Memory B cell (primary cell): Measurements from ENCODE around the gene RNU5D-1.
"Not testable (repeated sequence)": the region's sequence is repeated elsewhere in the genome, so short reads cannot be mapped to it uniquely, and the experiment has no call there.

Source experiments
- ATAC-seq: fragments of 150-1000 bp; cut with Tn5 transposase; 2 replicates; pipeline ENCODE4 v1.10.0; 2021; ENCODE audit warnings: low read depth, mild to moderate bottlenecking, moderate library complexity
- DNase-seq, 2 donors: peaks; one replicate each; pipeline ENCODE4 v3.0.0; 2022; ENCODE audit warnings: low spot score in 2 of 2
- H3K27ac Mint-ChIP-seq: one replicate; pipeline ENCODE4 v1.8.0; 2022; ENCODE audit warnings: mild to moderate bottlenecking, moderate library complexity, mixed read lengths
- H3K27me3 Mint-ChIP-seq: one replicate; pipeline ENCODE4 v1.8.0; 2022; ENCODE audit warnings: mixed read lengths
- H3K36me3 Mint-ChIP-seq: one replicate; pipeline ENCODE4 v1.8.0; 2022; ENCODE audit warnings: mild to moderate bottlenecking, mixed read lengths
- H3K4me1 Mint-ChIP-seq: one replicate; pipeline ENCODE4 v1.8.0; 2022; ENCODE audit warnings: mixed read lengths
- H3K4me3 Mint-ChIP-seq: one replicate; pipeline ENCODE4 v1.8.0; 2022; ENCODE audit warnings: mild to moderate bottlenecking, moderate library complexity, mixed read lengths
- H3K9me3 Mint-ChIP-seq: one replicate; pipeline ENCODE4 v1.8.0; 2022; ENCODE audit warnings: mixed read lengths

Gene RNU5D-1

GRCh38 chr1:44730741-44731512 lies at the start of gene RNU5D-1:
TSS of gene RNU5D-1 (minus strand) at chr1:44731170.
- H3K27me3 Mint-ChIP-seq, result no peaks in the 10 kb centered on the region
- no peaks in the 10 kb centered on the region for H3K9me3 Mint-ChIP-seq
- peaks cover 11% of the 10 kb centered on the region for H3K4me1 Mint-ChIP-seq
- DNase-seq (peak; percentile 93 to 94), ATAC-seq (peak; percentile 74)
- H3K36me3 Mint-ChIP-seq, result no peaks in the 10 kb centered on the region
- H3K27ac Mint-ChIP-seq, result peak within 1 kb of the TSS; percentile 100
- H3K4me3 Mint-ChIP-seq, result peak within 1 kb of the TSS; percentile 79

- no peak overlapping the region for H3K4me3 Mint-ChIP-seq
- peaks cover 41% of the 10 kb centered on the region for H3K4me1 Mint-ChIP-seq
Measured at GRCh38 chr1:44780583-44781121, 49.7 kb upstream of the RNU5D-1 start.

GRCh38 chr1:44778705-44779576 lies 48.0 kb upstream of the RNU5D-1 start:
- H3K36me3 Mint-ChIP-seq, result peaks cover 38% of the 10 kb centered on the region
- no peak for ATAC-seq
- H3K4me1 Mint-ChIP-seq, result peaks cover 34% of the 10 kb centered on the region

More at GRCh38 chr1:44780583-44781121, 49.7 kb upstream of the RNU5D-1 start:
- no peaks in the 10 kb centered on the region for H3K27me3 Mint-ChIP-seq
- H3K9me3 Mint-ChIP-seq, result no peaks in the 10 kb centered on the region
- DNase-seq (no peak), ATAC-seq (no peak)
- peaks cover 38% of the 10 kb centered on the region for H3K36me3 Mint-ChIP-seq
- H3K27ac Mint-ChIP-seq, result no peak overlapping the region

GRCh38 chr1:44777969-44778635 lies 47.1 kb upstream of the RNU5D-1 start:
- peaks cover 27% of the 10 kb centered on the region for H3K4me1 Mint-ChIP-seq
- H3K27me3 Mint-ChIP-seq, result no peaks in the 10 kb centered on the region
- ATAC-seq (no peak), DNase-seq (no peak)
- H3K4me3 Mint-ChIP-seq, result no peak overlapping the region
- H3K9me3 Mint-ChIP-seq, result no peaks in the 10 kb centered on the region
- peak overlapping the region; percentile 88 for H3K27ac Mint-ChIP-seq
- H3K36me3 Mint-ChIP-seq, result peaks cover 38% of the 10 kb centered on the region

More at GRCh38 chr1:44778705-44779576, 48.0 kb upstream of the RNU5D-1 start:
- H3K9me3 Mint-ChIP-seq, result no peaks in the 10 kb centered on the region
- no peak for DNase-seq
- H3K27ac Mint-ChIP-seq, result peak overlapping the region; percentile 88
- no peak overlapping the region for H3K4me3 Mint-ChIP-seq
- H3K27me3 Mint-ChIP-seq, result no peaks in the 10 kb centered on the region

GRCh38 chr1:44777547-44777946 lies 46.6 kb upstream of the RNU5D-1 start:
- ATAC-seq (no peak), DNase-seq (no peak)
- Mint-ChIP-seq H3K27ac (peak overlapping the region; percentile 88), H3K36me3 (peaks cover 38% of the 10 kb centered on the region), H3K27me3 (no peaks in the 10 kb centered on the region), H3K4me1 (peaks cover 27% of the 10 kb centered on the region), H3K4me3 (peak overlapping the region; percentile 87), H3K9me3 (no peaks in the 10 kb centered on the region)

- no peak for DNase-seq
- no peak for ATAC-seq
- Mint-ChIP-seq H3K36me3 (peaks cover 38% of the 10 kb centered on the region), H3K4me3 (peak overlapping the region; percentile 87), H3K4me1 (peaks cover 27% of the 10 kb centered on the region), H3K9me3 (no peaks in the 10 kb centered on the region), H3K27me3 (no peaks in the 10 kb centered on the region), H3K27ac (peak overlapping the region; percentile 88)
Measured at GRCh38 chr1:44776730-44777068, 45.7 kb upstream of the RNU5D-1 start.

GRCh38 chr1:44775930-44776729 lies 45.2 kb upstream of the RNU5D-1 start:
- ATAC-seq, result peak; percentile 49
- H3K36me3 Mint-ChIP-seq, result peaks cover 34% of the 10 kb centered on the region

GRCh38 chr1:44775078-44775929 lies 44.3 kb upstream of the RNU5D-1 start, which contains the start of gene RPS8:
TSS of gene RPS8 (plus strand) at chr1:44775540. CDS start at chr1:44775597, 57 bp downstream.
- Mint-ChIP-seq H3K4me3 (peak within 1 kb of the TSS; percentile 87), H3K27me3 (no peaks in the 10 kb centered on the region), H3K4me1 (peaks cover 27% of the 10 kb centered on the region), H3K27ac (peak within 1 kb of the TSS; percentile 88), H3K9me3 (no peaks in the 10 kb centered on the region), H3K36me3 (peaks cover 30% of the 10 kb centered on the region)
- DNase-seq (peak; percentile 84 to 91), ATAC-seq (peak; percentile 84)

More at GRCh38 chr1:44775930-44776729, 45.2 kb upstream of the RNU5D-1 start:
- Mint-ChIP-seq H3K27ac (peak overlapping the region; percentile 88), H3K27me3 (no peaks in the 10 kb centered on the region), H3K4me3 (peak overlapping the region; percentile 87), H3K9me3 (no peaks in the 10 kb centered on the region), H3K4me1 (peaks cover 27% of the 10 kb centered on the region)
- DNase-seq, result peak; percentile 40 to 57

GRCh38 chr1:44766421-44766820 lies 35.5 kb upstream of the RNU5D-1 start:
- H3K27me3 Mint-ChIP-seq, ATAC-seq, H3K27ac Mint-ChIP-seq, H3K9me3 Mint-ChIP-seq, H3K36me3 Mint-ChIP-seq, H3K4me1 Mint-ChIP-seq, DNase-seq, H3K4me3 Mint-ChIP-seq: not testable (repeated sequence)

GRCh38 chr1:44760876-44761275 lies 29.9 kb upstream of the RNU5D-1 start:
- ATAC-seq (no peak), DNase-seq (no peak)
- Mint-ChIP-seq H3K36me3 (no peaks in the 10 kb centered on the region), H3K27ac (no peak overlapping the region), H3K9me3 (no peaks in the 10 kb centered on the region), H3K4me1 (peaks cover 8% of the 10 kb centered on the region), H3K4me3 (no peak overlapping the region), H3K27me3 (no peaks in the 10 kb centered on the region)

GRCh38 chr1:44759077-44759476 lies 28.1 kb upstream of the RNU5D-1 start:
- no peak overlapping the region for H3K27ac Mint-ChIP-seq
- no peak for DNase-seq
- no peaks in the 10 kb centered on the region for H3K36me3 Mint-ChIP-seq
- H3K9me3 Mint-ChIP-seq, result no peaks in the 10 kb centered on the region
- H3K4me1 Mint-ChIP-seq, result peaks cover 8% of the 10 kb centered on the region
- no peaks in the 10 kb centered on the region for H3K27me3 Mint-ChIP-seq
- H3K4me3 Mint-ChIP-seq, result no peak overlapping the region
- no peak for ATAC-seq

- no peak for DNase-seq
- Mint-ChIP-seq H3K27me3 (no peaks in the 10 kb centered on the region), H3K4me3 (peak overlapping the region; percentile 34), H3K4me1 (peaks cover 12% of the 10 kb centered on the region), H3K36me3 (no peaks in the 10 kb centered on the region), H3K9me3 (no peaks in the 10 kb centered on the region), H3K27ac (peak overlapping the region; percentile 64)
- peak; percentile 66 for ATAC-seq
Measured at GRCh38 chr1:44757420-44757819, 26.4 kb upstream of the RNU5D-1 start.
